Trophoblast cell (in vitro differentiated cells and primary cell): Measurements from ENCODE around the gene FRMD5.
A peak's percentile ranks its signal among the peaks of the same experiment; 100 is the strongest.

Experiments used
- DNase-seq, 2 donors: peaks; one replicate each; pipeline ENCODE4 v3.0.0-alpha.2; 2016
- H2AFZ ChIP-seq: 2 replicates; pipeline ENCODE4 v1.6.1; 2013; ENCODE audit warnings: low read length, moderate library complexity, mild to moderate bottlenecking; ENCODE audit not compliant: insufficient read depth, poor library complexity
- H2AK5ac ChIP-seq: 2 replicates; pipeline ENCODE4 v1.6.1; 2013; ENCODE audit warnings: mild to moderate bottlenecking, low read length
- H2BK120ac ChIP-seq: 2 replicates; pipeline ENCODE4 v1.6.1; 2013; ENCODE audit warnings: low read length, mild to moderate bottlenecking, moderate library complexity; ENCODE audit not compliant: insufficient read depth, poor library complexity
- H2BK12ac ChIP-seq: 2 replicates; pipeline ENCODE4 v1.6.1; 2013; ENCODE audit warnings: mild to moderate bottlenecking, low read length, moderate library complexity
- H2BK5ac ChIP-seq: 2 replicates; pipeline ENCODE4 v1.6.1; 2013; ENCODE audit warnings: low read length, low read depth, moderate library complexity, mild to moderate bottlenecking; ENCODE audit not compliant: poor library complexity
- H3K14ac ChIP-seq: 2 replicates; pipeline ENCODE4 v1.6.1; 2013; ENCODE audit warnings: mild to moderate bottlenecking, low read length
- H3K18ac ChIP-seq: 2 replicates; pipeline ENCODE4 v1.6.1; 2013; ENCODE audit warnings: mild to moderate bottlenecking, low read length
- H3K23ac ChIP-seq: 2 replicates; pipeline ENCODE4 v1.6.1; 2013; ENCODE audit warnings: low read length
- H3K27ac ChIP-seq: 2 replicates; pipeline ENCODE4 v1.5.1; 2013; ENCODE audit warnings: low read depth, mild to moderate bottlenecking, inconsistent platforms, low read length, moderate library complexity
- H3K27me3 ChIP-seq: 2 replicates; pipeline ENCODE4 v1.6.1; 2013; ENCODE audit warnings: inconsistent platforms, mild to moderate bottlenecking, low read length, moderate library complexity; ENCODE audit not compliant: insufficient read depth
- H3K36me3 ChIP-seq, 2 experiments: 1 replicate in 1 of 2; 2 replicates in 1 of 2; pipeline ENCODE4 v1.6.1; 2013; ENCODE audit warnings: low read length in 2 of 2, mild to moderate bottlenecking in 2 of 2, moderate library complexity in 1 of 2; ENCODE audit not compliant: insufficient read depth in 2 of 2, control insufficient read depth in 1 of 2
- H3K4ac ChIP-seq: 2 replicates; pipeline ENCODE4 v1.6.1; 2013; ENCODE audit warnings: low read depth, mild to moderate bottlenecking, low read length, moderate library complexity
- H3K4me1 ChIP-seq, 2 experiments: 1 replicate in 1 of 2; 2 replicates in 1 of 2; pipeline ENCODE4 v1.6.1; 2013; ENCODE audit warnings: low read length in 2 of 2, mild to moderate bottlenecking in 2 of 2, moderate library complexity in 1 of 2; ENCODE audit not compliant: insufficient read depth in 2 of 2, control insufficient read depth in 1 of 2
- H3K4me2 ChIP-seq: 2 replicates; pipeline ENCODE4 v1.6.1; 2013; ENCODE audit warnings: inconsistent platforms, mild to moderate bottlenecking, low read length, moderate library complexity
- H3K4me3 ChIP-seq: 2 replicates; pipeline ENCODE4 v1.5.1; 2013; ENCODE audit warnings: mild to moderate bottlenecking, low read depth, low read length, inconsistent platforms
- H3K79me1 ChIP-seq: one replicate; pipeline ENCODE4 v1.6.1; 2013; ENCODE audit warnings: low read length
- H3K79me2 ChIP-seq: 2 replicates; pipeline ENCODE4 v1.6.1; 2013; ENCODE audit warnings: low read length, mild to moderate bottlenecking; ENCODE audit not compliant: control insufficient read depth, insufficient read depth, poor library complexity
- H3K9ac ChIP-seq: 2 replicates; pipeline ENCODE4 v1.6.1; 2013; ENCODE audit warnings: mild to moderate bottlenecking, low read length
- H3K9me3 ChIP-seq: 2 replicates; pipeline ENCODE4 v1.6.1; 2013; ENCODE audit warnings: low read depth, mild to moderate bottlenecking, control low read depth, inconsistent platforms, low read length; ENCODE audit not compliant: insufficient read depth
- H4K12ac ChIP-seq: 2 replicates; pipeline ENCODE4 v1.6.1; 2013; ENCODE audit warnings: low read depth, mild to moderate bottlenecking, low read length, moderate library complexity
- H4K8ac ChIP-seq: 2 replicates; pipeline ENCODE4 v1.6.1; 2013; ENCODE audit warnings: low read depth, mild to moderate bottlenecking, low read length, moderate library complexity
- H4K91ac ChIP-seq: one replicate; pipeline ENCODE4 v1.6.1; 2013; ENCODE audit warnings: low read depth, mild to moderate bottlenecking, low read length, moderate library complexity
- WGBS: extraction: QIAGEN DNeasy Blood & Tissue Kit; methylation state at CpG from one replicate; pipeline ENCODE4 v1.1.7; 2013; ENCODE audit warnings: missing lambda C conversion rate; ENCODE audit not compliant: insufficient read length, insufficient coverage; ENCODE audit errors: extremely low coverage; 5-methylcytosine and 5-hydroxymethylcytosine counted together

The FRMD5 gene

DNA sequence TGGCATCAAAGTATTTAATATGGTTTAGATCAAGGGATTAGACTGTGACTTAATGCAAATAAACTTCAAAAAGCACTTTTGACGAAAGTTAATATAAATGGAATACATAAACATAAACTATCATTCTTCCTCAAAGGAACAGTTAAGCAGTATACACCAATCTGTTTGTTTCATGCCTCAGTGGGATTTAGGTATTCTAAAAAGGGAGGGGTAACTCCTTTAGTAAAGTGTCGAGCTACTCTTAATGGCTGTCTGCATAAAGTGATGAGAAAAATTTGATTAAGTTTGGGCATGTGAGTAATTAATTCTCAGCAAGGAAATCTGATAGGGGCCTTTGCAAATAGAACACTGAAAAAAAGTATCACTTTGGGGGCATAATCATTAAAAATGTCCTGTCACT lies 176.9 kb downstream of the FRMD5 start:
- no peak overlapping the region for H4K91ac ChIP-seq
- H2BK5ac ChIP-seq = no peak overlapping the region
- H3K27ac ChIP-seq = no peak overlapping the region
- H4K8ac ChIP-seq = no peak overlapping the region
- H3K4me1 ChIP-seq = no peaks in the 10 kb centered on the region
- H3K9me3 ChIP-seq = no peaks in the 10 kb centered on the region
- H3K4ac ChIP-seq = no peak overlapping the region
- H3K27me3 ChIP-seq = no peaks in the 10 kb centered on the region
- no peaks in the 10 kb centered on the region for H3K79me1 ChIP-seq
- H2AFZ ChIP-seq = no peak overlapping the region
- no peaks in the 10 kb centered on the region for H3K79me2 ChIP-seq
- DNase-seq = no peak
- H4K12ac ChIP-seq = no peak overlapping the region
- H2BK12ac ChIP-seq = no peak overlapping the region
- H3K9ac ChIP-seq = no peak overlapping the region
- no peak overlapping the region for H3K4me2 ChIP-seq
- no CpG with 5 or more reads among the region's 2 CpGs for WGBS
- H2AK5ac ChIP-seq = no peak overlapping the region
- H3K23ac ChIP-seq = no peak overlapping the region
- no peak overlapping the region for H3K4me3 ChIP-seq
- H3K14ac ChIP-seq = no peak overlapping the region
- no peak overlapping the region for H2BK120ac ChIP-seq
- no peak overlapping the region for H3K18ac ChIP-seq
- H3K36me3 ChIP-seq = no peaks in the 10 kb centered on the region

DNA sequence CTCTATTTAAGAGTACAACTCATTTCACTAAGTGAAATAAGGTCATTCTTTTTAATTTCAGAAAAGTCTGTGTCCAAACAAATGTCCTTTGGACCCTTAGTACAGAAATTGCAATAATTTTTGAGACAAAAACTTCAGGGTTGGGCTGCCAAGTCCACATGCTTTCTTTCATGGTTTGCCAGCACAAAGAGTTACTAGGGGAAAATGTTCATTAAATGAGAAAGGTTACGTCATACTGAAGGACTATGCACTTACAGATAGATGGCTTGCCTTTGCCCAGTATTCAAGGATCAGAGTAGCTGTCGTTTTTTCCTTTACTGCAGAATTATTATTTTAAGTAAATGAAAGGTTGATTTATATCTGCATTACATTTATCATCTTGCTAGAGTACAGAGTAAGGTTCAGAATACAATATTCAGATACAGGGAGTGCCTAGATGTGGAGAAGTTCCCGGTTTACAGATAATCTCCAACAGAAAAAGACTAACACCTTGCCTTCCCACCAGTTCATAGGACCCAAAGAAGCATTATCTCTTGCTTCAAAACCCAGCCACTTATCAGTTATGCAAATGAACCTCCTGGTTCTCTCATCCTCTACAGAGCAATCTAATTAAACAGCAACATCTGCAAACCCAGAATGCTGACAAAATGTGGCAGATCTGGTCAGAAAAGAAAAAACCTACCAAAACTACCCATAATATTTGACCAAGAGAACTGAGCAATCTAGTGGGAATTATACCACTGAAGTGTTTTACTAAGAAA lies 179.3 kb downstream of the FRMD5 start:
- no peak overlapping the region for H2AFZ ChIP-seq
- no peak overlapping the region for H3K27ac ChIP-seq
- H3K14ac ChIP-seq = no peak overlapping the region
- H3K79me1 ChIP-seq = no peaks in the 10 kb centered on the region
- no peaks in the 10 kb centered on the region for H3K4me1 ChIP-seq
- H2BK120ac ChIP-seq = no peak overlapping the region
- no peak overlapping the region for H2BK5ac ChIP-seq
- H4K12ac ChIP-seq = no peak overlapping the region
- no peaks in the 10 kb centered on the region for H3K27me3 ChIP-seq
- H3K79me2 ChIP-seq = no peaks in the 10 kb centered on the region
- no peak overlapping the region for H3K18ac ChIP-seq
- H3K36me3 ChIP-seq = no peaks in the 10 kb centered on the region
- no peak overlapping the region for H3K4me3 ChIP-seq
- no peak overlapping the region for H3K9ac ChIP-seq
- DNase-seq = no peak
- no peak overlapping the region for H4K8ac ChIP-seq
- H4K91ac ChIP-seq = no peak overlapping the region
- no CpG with 5 or more reads among the region's 3 CpGs for WGBS
- no peak overlapping the region for H2AK5ac ChIP-seq
- no peak overlapping the region for H3K4me2 ChIP-seq
- no peaks in the 10 kb centered on the region for H3K9me3 ChIP-seq
- H3K23ac ChIP-seq = no peak overlapping the region
- no peak overlapping the region for H3K4ac ChIP-seq
- H2BK12ac ChIP-seq = no peak overlapping the region

DNA sequence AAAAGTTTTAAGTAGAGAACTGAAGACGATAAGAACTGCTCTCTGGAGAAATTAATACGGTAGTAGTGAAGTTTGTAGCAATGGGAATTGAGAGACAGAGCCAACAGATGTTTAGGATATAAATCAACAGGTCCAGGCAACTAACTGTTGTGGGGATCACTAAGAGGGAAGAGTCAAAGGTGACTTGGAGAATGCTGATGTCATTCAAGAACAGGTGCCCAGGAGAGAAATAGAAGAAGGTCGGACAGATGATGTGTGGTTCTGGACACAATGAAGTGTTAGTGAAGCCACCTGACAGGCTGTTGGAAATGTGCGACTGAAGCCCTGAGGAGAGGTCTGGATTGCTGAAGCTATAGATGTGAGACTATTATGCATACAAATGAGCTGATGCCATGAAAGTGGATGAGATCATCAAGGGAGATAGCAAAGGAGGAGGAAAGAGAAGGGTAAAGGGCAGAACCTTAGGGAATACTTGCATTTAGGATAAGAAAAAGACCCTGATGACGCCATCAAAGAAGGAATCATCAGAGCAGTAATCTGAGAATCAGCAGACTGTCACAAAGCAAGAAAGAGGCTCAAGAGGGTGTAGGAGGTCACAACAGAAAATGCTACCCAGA lies 183.7 kb downstream of the FRMD5 start:
- no peaks in the 10 kb centered on the region for H3K36me3 ChIP-seq
- H3K79me2 ChIP-seq = no peaks in the 10 kb centered on the region
- H3K4me1 ChIP-seq = no peaks in the 10 kb centered on the region
- no peak overlapping the region for H4K12ac ChIP-seq
- H3K14ac ChIP-seq = no peak overlapping the region
- H3K79me1 ChIP-seq = no peaks in the 10 kb centered on the region
- no peak overlapping the region for H4K8ac ChIP-seq
- H4K91ac ChIP-seq = no peak overlapping the region
- no peak overlapping the region for H2AFZ ChIP-seq
- H3K27ac ChIP-seq = no peak overlapping the region
- H3K9ac ChIP-seq = no peak overlapping the region
- no peak overlapping the region for H2BK5ac ChIP-seq
- no peak overlapping the region for H3K4me3 ChIP-seq
- H3K4ac ChIP-seq = no peak overlapping the region
- no peak overlapping the region for H2BK12ac ChIP-seq
- peak in 1 of 2 donors; percentile 14 for DNase-seq
- no peaks in the 10 kb centered on the region for H3K27me3 ChIP-seq
- WGBS = no CpG with 5 or more reads among the region's 5 CpGs
- no peak overlapping the region for H3K23ac ChIP-seq
- no peak overlapping the region for H3K18ac ChIP-seq
- no peak overlapping the region for H2BK120ac ChIP-seq
- H3K4me2 ChIP-seq = no peak overlapping the region
- H2AK5ac ChIP-seq = no peak overlapping the region
- no peaks in the 10 kb centered on the region for H3K9me3 ChIP-seq

DNA sequence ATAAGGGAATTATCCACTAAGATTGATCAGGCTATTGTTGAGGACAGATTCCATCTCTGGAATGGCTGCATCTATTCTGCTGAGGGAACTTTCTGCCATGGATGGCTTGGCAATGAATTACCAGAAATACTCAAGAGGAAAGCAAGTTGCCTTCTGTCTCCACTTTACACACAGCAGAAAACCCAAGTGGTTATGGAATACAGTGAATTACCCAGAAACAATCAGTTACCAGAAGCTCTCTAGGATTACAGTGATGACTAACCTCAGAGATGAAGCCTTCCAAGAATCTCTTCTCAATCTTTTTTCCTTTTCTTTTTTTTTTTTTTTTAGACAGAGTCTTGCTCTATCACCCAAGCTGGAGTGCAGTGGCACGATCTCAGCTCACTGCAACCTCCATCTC lies 185.0 kb downstream of the FRMD5 start:
- Histone ChIP-seq H3K18ac (no peak overlapping the region), H2AFZ (no peak overlapping the region), H2BK5ac (no peak overlapping the region), H3K27me3 (no peaks in the 10 kb centered on the region), H3K4me3 (no peak overlapping the region), H3K79me1 (no peaks in the 10 kb centered on the region), H3K27ac (no peak overlapping the region), H3K79me2 (no peaks in the 10 kb centered on the region), H4K91ac (no peak overlapping the region), H3K23ac (no peak overlapping the region), H3K36me3 (no peaks in the 10 kb centered on the region), H2BK12ac (no peak overlapping the region), H4K12ac (no peak overlapping the region), H3K14ac (no peak overlapping the region), H3K4me1 (no peaks in the 10 kb centered on the region), H3K9me3 (no peaks in the 10 kb centered on the region), H3K4me2 (no peak overlapping the region), H4K8ac (no peak overlapping the region), H3K9ac (no peak overlapping the region), H3K4ac (no peak overlapping the region), H2BK120ac (no peak overlapping the region), H2AK5ac (no peak overlapping the region)
- no peak for DNase-seq
- no CpG with 5 or more reads among the region's 1 CpG for WGBS
